RPMI7951 (cell line): ENCODE data around the gene TOP1. TPM values are rescaled to one million over a fixed set of nuclear protein-coding genes. Genes with fewer than 3 reads are reported as not detected.
"Not testable (repeated sequence)": the region's sequence is repeated elsewhere in the genome, so short reads cannot be mapped to it uniquely, and the experiment has no call there.

Source experiments
- DNase-seq: peaks from one replicate; pipeline ENCODE4 v3.0.0-alpha.2; 2012; ENCODE audit warnings: low read depth
- total RNA-seq: library from RNA; depleted of rRNA; stranded (reverse); fragments of >200 nt; shearing (Covaris generic); gene quantifications from 2 replicates; pipeline ENCODE4 v1.2.3, GENCODE V29; 2014

Gene TOP1
- total RNA-seq, 1 experiment from 2014 or later = 18.5 TPM

DNA sequence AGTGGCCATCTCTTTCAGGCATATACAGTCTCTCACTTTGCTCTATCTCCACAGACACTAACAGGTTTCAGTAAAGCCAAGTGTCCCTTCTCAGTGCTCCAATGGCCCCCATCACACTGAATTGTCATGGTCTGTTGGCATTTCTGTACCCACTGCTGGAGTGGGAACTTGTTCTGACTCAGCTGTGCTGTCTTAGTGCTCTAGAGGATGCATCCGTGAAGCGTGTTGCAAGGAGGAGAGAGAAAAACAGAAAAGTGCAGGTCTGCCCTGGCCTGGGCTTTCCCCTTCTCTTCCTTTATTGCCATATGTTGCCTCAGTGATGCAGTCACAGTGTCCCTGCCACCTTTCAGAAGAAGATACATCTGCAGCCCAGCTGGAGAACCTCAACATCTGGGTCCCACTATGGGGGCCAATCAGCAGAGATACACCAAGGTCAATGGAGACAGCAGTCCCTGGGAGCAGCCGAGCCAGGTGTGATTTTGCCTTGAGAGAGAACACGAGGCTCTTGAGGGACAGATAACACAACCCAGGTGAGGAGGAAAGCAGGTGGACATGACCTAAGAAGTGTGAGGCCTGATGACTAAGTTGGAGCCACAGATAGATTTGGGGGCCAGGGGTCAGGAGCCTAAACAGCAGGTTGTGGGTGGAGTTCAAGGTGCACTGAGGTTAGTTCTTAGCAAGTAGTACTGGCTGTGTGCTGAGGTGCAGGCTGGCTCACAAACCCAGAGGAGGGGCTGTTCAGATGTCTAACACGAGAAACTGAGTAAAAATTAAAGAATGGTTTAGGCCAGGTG lies 103.2 kb downstream of the TOP1 start:
- no peak for DNase-seq

- not testable (repeated sequence) for DNase-seq
Observed at GRCh38 chr20:41132388-41132775, 103.8 kb downstream of the TOP1 start.

DNA sequence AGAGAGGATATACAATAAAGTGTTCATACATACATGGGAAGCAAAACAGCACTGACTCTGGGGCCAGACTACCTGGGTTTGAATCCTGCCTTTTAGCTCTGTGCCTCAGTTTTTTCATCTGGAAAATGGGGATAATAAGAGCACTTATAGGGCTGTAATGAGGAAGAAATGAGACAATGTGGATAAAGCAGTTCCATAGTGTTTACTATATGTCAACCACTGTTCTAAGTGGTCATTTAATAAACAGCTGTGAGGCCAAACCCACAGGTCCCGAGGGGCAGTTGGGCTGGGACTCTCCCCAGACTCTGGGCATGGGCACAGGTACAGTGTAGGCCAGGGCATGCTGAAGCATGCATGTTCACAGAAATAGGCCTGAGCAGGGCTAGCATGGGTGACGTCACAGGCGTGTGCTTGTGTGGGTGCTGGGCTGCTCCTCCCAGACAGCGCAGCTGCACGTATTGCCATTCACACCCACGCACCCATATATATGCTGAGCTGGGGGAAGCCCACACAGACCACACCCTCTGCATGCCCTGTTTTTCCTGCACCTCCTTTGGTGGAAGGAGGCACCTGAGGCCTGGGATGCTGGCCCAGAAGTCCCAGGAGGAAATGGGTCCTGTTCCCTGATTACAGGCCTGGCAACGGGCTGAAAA lies 105.2 kb downstream of the TOP1 start:
- no peak for DNase-seq

DNA sequence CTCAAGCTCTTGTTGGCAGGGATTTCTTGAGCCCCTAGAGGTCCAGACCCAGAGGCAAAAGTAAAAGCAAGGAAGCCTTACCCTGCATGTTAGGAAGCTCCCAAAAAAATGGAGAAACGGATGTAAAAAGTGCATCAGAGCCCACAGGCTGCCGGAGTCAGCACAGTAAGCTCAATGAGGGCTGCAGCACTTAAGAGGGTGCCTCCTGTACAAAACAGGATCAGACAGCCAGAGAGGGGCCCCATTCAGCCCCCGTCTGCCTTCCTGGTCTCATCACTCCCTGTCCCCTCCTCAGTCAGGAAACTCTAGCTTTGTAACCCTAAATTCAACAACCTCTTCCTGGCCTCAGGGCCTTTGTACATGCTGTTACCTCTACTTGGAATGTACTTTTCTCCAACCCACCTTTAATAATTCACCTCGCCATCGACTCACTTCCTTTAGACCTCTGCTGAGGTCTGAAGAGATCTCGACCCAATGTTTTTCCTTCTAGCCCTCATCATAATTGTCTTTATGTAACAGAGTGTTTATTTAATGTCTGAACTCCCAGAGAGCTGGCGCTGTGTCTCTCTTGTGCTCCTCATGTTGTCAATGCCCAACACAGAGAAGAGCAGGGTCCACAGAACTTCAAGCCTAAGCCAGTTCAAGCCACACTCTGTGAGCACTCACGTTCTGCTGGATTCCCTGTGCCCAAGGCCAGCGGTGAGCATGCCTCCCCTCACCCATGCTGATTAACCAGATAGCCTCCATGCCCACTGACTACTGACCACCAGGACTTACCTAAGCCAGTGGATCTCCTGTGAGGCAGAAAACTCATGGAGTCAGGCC lies 106.0 kb downstream of the TOP1 start:
- no peak for DNase-seq

DNA sequence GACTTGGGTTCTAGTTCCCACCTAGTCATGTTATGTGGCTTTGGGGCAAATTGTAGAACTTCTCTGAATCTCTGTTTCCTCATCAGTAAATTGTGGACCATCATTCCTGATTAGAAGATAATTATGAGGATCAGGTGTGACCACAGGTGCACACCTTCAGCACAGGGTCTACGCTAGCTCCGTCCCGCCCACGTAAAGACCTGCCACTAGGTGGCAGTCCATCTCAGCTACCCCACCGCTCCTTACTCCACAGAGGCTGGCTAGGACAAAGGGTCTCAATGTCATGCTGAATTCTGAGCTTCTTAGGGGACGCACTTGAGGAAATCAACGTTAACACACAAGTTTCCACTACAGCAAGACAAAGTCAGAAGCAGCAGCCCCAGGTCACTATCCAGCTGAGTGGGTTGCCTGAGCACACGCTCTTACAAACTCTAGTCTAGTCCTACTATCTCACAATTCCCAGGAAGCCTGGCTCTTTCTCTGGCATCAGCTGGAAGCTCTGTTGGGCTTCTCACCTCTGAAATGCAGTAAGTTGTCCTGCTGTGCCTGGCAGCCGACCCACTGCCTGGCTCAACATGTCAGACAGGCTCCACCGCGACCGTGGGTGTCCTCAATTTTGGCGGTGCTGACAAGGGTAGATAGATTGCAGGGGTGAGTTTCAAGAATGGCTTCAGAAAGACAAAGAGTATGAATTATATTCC lies 106.7 kb downstream of the TOP1 start:
- DNase-seq = peak; percentile 44

- DNase-seq = no peak
Observed at GRCh38 chr20:41135888-41136679, 107.5 kb downstream of the TOP1 start.

GRCh38 chr20:41136680-41137613 lies 108.3 kb downstream of the TOP1 start, which contains the start of gene PLCG1:
Gene PLCG1, plus strand, starts transcription at chr20:41137543. Its CDS starts 99 bp downstream, at chr20:41137642.
- DNase-seq = peak; percentile 86

- DNase-seq = peak; percentile 67
Observed at GRCh38 chr20:41137614-41138474, 109.2 kb downstream of the TOP1 start.

DNA sequence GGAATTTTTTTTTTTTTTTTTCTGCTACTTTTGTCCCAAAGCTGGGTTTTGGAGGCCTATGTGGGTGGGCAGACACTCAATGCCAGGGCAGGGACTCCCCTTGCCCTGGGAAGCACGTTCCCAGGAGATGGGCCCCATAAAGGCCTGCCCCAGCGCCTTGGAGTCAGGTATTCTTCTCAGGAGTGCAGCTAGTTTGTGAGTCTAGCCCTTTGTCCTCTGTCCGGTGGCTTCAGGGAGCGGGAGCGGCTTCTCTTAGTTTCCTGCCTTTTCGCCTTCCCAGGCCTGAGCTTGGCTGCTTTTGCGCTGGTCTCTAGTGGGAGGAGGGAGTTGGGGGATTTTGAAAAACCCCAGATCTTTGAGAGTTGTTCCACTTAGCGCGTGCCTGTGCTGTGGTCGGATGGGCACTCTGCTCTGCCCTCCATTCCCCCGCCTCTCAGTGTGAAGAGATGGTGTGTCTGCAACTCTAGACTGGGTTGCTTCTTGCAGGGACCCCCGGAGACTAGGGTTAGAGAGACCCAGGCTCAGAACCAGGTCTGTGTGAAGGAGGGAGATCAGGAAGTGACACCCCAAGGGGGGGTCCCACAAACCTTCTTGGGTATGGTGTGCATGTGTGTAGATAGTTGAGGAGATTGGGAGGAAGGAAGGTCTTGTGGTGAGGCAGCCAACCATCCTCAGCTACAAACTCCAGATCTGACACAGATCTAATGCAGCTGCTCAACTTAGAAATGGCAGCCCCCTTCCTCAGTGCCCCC lies 110.0 kb downstream of the TOP1 start:
- peak; percentile 31 for DNase-seq

GRCh38 chr20:41139227-41140093 lies 110.8 kb downstream of the TOP1 start:
- DNase-seq = no peak

DNA sequence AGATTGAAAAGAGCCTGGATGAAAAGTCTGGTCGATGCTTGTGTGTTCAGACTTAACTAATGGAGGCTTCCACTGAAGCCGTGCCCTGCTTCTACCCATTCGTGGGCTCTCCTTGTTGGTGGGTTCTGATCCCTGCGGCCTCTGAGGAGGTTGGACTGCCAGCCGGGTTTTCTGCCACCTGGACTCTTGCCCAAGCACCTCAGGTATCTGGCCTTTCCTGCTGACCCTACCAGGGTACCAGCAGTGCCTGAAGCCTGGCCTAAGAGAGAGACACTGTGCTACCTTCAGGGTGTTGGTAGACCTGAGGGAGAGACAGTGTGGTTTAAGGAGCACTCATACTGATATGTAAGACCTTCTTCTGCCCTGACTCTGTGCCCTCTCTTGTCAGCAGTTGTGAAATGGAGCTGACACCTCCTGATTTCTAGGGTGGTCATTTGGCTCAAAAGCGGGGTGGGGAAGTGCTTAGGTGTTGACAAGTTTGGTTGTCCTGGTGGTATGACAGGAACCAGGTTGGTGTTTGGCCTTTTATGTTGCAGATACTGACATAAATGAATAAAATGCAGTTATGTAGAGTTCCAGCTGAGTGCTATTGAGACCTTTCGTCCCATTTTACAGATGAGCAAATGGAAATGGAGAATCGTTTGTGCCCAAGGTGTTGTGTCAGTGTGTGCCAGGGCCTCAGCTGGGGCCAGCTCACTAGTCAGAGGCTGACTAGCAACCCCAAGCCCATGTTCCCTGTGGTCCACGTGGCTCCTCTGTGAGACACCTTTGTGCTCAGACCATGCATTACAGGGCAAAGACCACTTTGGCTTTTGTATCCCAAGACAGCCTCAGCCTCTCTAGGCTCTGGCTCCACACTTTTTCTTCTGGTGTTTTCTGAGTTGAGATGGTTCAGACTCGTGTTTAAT lies 111.9 kb downstream of the TOP1 start:
- DNase-seq = no peak

GRCh38 chr20:41141153-41141815 lies 112.7 kb downstream of the TOP1 start:
- DNase-seq = peak; percentile 87

DNA sequence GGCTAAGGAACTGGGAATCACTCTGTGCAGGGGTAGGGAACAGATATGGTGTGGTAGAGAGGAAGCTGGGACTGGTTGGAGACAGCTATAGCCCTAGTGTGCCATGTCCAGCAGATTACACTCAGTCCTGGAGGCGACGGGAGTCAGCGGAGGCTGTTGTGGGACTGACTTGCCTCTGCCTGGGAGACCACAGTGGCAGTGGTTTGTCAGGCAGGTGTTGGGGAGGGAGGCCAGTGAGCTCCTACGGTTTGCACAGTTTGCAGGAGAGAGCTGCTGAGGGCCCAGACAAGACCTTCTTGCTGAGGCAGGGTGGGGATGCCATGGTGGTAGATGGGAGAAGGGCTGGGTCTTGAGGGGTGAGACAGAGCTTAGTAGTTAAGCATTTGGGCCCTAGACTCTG lies 113.6 kb downstream of the TOP1 start:
- no peak for DNase-seq

GRCh38 chr20:41142919-41143318 lies 114.3 kb downstream of the TOP1 start:
- DNase-seq = no peak

DNA sequence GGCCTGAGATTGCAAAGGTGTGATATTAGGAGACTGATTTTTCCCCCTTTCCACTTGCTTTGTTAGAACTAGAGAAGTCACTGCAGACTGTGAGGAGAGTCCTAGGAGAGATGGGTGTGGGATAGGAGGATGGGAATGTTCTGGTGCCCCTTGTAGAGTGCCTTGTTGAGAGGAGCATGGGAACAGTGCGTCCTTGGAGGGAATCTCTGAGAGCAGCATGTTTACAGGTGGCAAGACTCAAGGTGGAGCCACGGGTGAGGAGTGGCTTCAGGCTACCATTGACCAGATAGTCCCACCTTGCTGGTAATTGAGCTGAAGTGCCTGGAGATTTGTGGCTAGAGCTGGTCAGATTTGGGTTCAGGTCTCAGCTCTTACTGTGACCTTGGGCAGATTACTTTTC lies 114.7 kb downstream of the TOP1 start:
- no peak for DNase-seq
